NCI-H1436 treated with DMSO at 0.1 percent for 48 hours (cell line): Measurements from ENCODE around the gene SGCG.
"Not testable (repeated sequence)": the region's sequence is repeated elsewhere in the genome, so short reads cannot be mapped to it uniquely, and the experiment has no call there.

Experiments
- DNase-seq: peaks from one replicate; lab custom pipeline; 2025; lab: John Stamatoyannopoulos, UW

Gene SGCG

GRCh38 chr13:23212671-23213070, 31.9 kb downstream of the SGCG start:
- DNase-seq = no peak

- no peak for DNase-seq
Observed at GRCh38 chr13:23231241-23231640, 50.5 kb downstream of the SGCG start.

- no peak for DNase-seq
Observed at GRCh38 chr13:23235994-23236393, 55.2 kb downstream of the SGCG start.

GRCh38 chr13:23243066-23243465, 62.3 kb downstream of the SGCG start:
- no peak for DNase-seq

- DNase-seq = not testable (repeated sequence)
Observed at GRCh38 chr13:23248410-23248809, 67.6 kb downstream of the SGCG start.

- DNase-seq = no peak
Observed at GRCh38 chr13:23254506-23254905, 73.7 kb downstream of the SGCG start.

GRCh38 chr13:23267571-23267970, 86.8 kb downstream of the SGCG start:
- no peak for DNase-seq

GRCh38 chr13:23268441-23268840, 87.7 kb downstream of the SGCG start:
- DNase-seq = no peak

GRCh38 chr13:23271331-23271730, 90.6 kb downstream of the SGCG start:
- no peak for DNase-seq

GRCh38 chr13:23273498-23273897, 92.7 kb downstream of the SGCG start:
- DNase-seq = no peak

GRCh38 chr13:23279321-23279720, 98.5 kb downstream of the SGCG start:
- no peak for DNase-seq

- no peak for DNase-seq
Observed at GRCh38 chr13:23288564-23288963, 107.8 kb downstream of the SGCG start.

- no peak for DNase-seq
Observed at GRCh38 chr13:23288995-23289394, 108.2 kb downstream of the SGCG start.

- no peak for DNase-seq
Observed at GRCh38 chr13:23289917-23290357, 109.2 kb downstream of the SGCG start.

GRCh38 chr13:23292586-23292985, 111.8 kb downstream of the SGCG start:
- no peak for DNase-seq

GRCh38 chr13:23314837-23315236, 134.1 kb downstream of the SGCG start:
- not testable (repeated sequence) for DNase-seq

GRCh38 chr13:23319883-23320224, 139.1 kb downstream of the SGCG start:
- DNase-seq = no peak

GRCh38 chr13:23320926-23321534, 140.3 kb downstream of the SGCG start:
- DNase-seq = no peak

GRCh38 chr13:23321535-23322241, 140.9 kb downstream of the SGCG start:
- DNase-seq = no peak

- DNase-seq = no peak
Observed at GRCh38 chr13:23322353-23323336, 141.9 kb downstream of the SGCG start.

- no peak for DNase-seq
Observed at GRCh38 chr13:23323946-23324709, 143.3 kb downstream of the SGCG start.

- no peak for DNase-seq
Observed at GRCh38 chr13:23325191-23325590, 144.4 kb downstream of the SGCG start.
